Stimulated activated CD4-positive, alpha-beta T cell treated with anti-CD3 and anti-CD28 coated beads, TNF-alpha, amount 100 ng/mL, for 4 hours (primary cell): ENCODE data around the gene IQSEC1.

Source experiments
- DNase-seq, 3 experiments: peaks; one replicate each; pipeline ENCODE4 v3.0.0-alpha.2; 2020; ENCODE audit warnings: low read depth in 3 of 3

The IQSEC1 gene

DNA sequence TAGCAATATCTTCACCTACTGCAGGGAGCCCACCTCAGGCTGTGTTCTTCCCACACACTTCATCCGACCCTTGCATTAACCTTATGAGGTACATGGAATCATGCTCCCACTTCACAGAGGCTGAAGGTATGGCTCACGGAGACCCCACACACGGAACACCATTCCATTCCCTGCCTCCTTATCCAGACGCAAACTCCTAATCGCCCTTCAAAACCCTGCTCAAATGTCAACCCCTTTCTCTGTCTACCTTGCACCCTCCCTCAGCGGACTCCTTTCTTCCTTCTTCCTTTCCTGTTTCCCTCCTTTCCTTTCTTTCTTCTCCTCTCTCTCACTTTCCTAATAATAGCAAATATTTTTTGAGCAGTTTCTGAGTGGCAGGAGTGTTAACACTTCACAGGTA lies 23.8 kb downstream of the IQSEC1 start:
- DNase-seq = no peak

DNA sequence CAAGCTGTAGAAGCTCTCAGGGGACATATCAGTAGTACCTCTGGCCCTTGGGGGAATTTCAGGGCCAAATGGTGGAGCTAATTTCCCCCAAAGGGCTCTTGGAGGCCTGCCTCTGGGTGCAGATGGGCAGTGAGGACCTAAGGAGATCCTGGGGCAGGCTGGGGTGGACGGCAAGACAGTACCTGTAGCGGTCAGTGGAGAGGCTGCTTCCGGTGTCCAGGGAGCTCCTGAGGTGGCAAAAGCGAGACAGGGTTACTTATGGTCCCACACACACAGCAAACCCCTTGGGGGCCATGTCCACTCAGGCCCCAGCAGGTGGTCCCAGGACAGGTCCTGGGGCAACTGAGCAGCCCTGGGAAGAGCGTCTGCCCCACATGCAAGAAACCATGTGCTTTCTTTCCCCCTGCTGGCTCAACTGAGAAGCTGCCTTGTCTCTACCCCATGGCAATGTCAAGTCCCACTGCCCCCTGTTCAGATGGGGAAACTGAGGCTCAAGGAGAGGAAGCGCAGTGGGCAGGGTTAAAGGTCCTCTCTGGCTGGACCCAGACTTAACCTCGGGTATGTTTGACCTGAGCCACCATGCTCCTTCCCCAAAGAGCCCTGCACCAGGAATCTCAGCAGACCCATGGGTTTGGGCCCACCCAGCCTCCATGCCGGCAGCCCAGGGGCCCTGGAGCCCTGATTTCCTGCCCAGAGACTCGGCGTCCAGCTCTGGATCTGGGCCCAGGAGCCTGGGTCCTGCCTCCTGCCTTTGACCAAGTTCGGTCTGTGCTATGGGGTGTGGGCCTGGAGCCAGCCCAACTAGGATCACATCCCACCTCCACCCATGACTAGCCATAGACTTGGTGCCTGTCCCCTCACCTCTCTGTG lies 25.7 kb downstream of the IQSEC1 start:
- no peak for DNase-seq

DNA sequence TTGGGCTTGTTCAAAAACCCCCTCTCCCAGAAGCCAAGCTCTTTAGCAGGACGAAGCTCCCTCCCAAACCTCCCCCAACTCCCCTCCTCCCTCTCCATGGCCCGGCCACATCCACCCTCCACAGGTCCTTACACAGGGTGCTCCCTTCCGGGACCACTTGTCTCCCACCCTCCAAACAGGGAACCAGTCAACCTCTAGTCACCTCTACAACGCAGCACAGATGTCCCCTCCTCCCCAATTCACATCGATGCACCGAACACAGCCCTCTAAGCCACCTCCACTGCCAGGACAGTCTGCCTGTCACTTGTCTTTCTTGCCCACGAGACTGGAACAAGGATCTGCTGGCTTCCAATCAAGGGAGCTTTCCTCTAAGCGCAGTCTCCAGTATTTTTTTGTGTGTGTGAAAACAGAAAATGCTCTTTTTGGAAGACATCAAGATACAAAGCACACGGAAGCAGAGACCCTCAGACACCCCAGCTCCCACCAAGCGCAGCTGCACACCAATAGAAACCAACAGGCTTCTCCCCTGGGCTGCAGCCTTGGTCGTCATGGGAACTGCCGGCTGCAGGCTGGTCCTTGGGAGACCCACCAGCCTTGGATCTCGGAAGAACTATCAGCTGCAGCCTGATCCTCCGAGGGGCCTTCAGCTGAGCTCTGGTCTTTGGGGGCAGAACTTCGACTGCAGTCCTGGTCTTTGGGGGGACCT lies 26.5 kb downstream of the IQSEC1 start:
- DNase-seq = no peak

DNA sequence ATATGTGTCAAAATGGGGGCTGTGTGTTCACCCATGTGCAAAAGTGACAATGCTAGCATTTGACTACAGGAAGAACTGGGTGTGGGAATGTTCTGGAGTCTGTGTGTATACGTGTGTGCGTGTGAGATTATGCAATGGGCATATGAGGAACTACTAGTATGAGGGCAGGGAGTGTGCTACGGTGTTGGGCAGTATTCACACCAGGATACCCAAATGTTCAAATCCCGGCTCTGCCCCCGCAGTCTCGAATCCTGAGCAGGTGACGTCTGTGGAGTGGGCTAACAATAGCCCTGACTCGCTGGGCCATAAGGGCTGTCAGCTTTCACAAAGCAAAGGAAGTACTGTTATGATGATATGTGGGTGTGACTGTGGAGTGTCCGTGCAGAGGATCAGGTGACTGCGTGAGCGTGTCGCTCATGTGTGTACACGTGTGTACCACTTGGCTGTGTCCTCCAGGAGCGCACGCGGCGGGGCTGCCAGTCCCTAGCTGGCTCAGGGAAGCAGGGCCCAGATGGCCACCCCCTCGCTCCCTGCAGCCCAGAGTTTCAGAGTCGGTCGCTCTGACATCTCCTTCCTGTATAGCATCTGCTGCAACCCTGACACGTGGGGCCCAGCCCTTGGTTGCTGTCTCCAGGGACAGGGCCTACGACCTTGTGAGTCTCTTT lies 27.2 kb downstream of the IQSEC1 start:
- no peak for DNase-seq

DNA sequence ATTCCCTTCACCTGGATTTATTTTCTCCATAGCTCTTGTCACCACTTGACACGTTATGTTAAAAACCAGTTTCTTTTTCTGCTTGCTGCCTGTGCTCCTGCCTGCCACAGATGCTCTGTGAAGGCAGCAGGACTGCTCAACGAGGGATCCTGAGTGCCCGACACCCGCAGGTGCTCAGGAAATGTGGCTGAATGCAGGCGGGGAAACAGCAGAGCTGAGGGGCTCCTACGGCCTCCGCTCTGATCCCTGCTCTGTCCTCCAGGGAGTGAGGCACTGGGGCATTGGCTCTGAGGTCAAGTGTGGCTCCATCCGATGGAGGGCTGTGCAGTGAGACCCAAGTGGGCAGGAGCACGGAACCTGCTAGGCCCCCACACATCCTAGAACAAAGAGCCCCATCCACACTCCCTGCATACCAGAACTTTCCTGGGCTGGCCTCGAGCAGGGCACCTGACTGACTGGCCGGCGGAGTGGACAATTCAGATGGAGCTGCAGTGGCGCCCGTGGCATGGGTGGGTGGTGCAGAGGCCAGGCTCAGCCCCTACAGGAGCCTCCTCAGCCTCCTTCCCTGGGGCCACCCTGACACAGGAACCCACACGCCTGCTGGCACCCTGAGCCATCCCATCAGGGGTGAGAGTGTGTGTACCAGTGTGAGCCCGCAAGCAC lies 27.9 kb downstream of the IQSEC1 start:
- no peak for DNase-seq

DNA sequence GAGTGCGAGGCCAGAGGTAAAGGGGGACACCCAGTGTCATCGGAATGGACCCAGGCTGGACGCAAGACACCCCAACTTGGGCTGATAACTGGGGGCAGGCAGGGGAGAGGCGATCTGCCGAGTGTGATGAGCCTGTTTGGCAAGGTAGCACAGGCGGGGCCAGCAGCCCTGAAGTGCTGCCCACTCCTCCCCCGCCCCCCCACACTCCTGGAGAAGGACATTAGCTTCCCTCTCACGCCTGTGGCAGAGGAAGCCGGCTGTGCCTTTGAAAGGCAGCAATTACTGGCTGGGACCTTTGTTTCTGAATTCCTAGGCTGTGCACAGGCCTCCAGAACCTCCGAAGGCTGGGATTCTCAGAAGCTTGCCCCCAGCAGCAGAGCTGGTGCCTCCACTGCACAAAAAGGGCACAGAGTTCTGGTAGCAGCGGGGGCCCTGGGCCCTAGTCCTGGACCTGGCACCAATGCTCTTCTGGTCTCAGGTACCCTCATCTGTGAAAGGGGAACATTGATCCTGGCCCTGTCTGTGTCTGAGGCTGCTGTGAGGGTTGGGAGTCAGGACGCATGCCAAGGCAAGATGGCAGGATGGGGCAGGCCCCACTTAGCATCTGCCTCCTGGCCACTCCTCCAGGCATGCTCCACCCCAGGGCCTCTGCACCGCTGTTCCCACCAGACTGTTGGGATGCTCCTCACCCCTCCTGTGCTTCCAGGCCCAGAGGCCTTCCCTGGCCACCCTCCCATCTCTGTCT lies 28.6 kb downstream of the IQSEC1 start:
- DNase-seq = no peak

DNA sequence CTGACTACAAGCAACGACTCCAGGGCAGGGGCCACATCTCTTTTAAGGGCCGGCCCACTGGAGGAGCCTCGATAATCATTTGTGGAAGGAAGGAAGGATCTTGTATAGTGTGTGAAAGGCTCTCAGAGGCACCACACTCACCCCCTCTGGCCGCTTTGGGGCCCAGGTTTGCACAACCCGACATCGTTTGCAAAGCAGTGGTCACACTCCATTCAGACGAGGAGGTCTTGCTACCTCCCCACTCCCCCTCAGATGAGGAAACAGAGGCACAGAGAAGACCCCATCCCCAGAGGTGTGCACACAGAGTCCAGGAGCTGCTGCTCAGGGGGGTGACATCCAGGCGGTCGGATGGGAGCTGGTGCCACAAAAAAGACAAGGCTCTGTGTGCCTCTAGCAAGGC lies 29.6 kb downstream of the IQSEC1 start:
- no peak for DNase-seq

DNA sequence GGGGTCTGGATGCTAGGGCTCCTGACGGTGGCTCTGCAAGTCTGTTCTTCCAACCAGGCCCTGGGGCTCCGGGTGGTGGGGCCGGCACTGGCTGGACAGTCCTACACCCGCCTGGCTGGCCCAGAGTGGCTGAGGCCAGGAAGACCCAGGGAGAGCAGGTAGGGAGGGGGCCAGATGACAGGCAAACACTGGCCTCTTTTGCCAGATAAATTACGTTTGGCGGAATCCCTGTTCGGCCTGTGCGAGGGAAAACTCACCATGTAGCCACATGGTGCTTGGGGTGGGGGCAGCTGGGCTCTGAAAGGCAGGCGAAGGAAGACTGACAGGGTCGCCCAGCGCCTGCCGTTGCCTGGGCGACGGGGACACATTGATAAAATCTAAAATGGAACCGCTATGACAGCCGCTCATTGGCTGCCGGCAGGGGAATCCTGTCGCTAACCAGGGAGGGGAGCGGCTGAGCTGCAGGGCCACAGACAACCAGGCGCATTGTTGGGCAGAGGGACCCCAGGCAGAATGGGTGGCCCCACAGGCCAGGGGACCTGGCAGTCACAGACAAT lies 30.4 kb downstream of the IQSEC1 start:
- DNase-seq = no peak

DNA sequence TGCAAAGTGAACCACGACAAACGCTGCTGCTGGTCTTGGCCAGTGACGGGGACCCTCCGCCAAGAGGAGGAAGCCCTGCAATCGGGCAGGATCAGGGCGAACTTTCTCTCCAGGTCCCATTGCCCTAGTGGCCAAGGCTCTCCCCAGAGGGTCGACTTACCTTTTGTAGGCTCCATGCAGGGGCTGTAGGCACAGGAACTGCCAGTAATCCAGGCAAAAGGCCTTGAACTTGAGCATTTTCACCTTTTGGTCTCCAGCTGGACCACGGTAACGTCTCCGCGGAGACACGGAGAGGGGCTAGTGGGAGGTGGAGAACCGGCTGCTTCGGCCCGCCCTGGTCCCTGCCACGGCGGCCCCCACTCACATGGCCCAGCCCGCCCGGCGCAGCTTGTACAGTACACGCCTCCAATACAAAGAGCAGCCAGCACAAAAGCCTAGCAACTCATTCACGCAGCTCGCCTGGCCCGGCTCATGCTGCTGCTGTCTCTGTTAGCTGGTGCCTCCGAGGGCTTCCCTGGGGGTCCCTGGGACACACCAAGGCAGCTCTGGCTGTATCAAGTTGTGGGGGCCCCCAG lies 31.0 kb downstream of the IQSEC1 start:
- no peak for DNase-seq

DNA sequence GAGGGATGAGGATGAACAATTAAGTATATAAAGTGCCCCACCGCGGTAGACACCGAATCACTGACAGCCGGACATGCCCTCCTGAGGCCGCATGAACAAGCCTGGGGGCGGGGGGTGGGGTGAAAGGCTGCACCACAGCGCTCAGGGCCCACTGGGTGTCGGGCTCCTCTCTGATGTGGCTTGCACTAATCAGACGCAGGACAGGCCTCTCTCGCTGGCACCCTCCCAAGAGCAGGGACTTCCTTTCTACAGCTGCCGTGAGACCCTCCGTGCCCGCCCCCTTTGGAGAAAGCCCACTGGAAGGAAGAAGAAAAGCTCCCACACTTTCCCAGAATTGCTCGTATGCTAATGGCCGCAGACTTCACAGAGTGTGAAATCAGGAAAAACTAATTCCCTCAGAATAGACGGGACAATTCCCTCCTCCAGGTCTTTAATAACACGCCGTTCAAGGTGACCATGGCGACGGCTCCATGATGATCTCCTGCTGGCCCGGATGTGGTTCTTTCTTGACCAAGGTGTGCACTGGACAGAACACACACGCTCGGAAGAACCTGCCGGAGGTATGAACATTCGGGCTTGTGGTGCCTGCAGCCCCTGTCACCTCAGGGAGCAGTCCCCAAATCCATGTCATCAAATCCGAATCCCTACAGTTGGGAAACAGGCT lies 32.0 kb downstream of the IQSEC1 start:
- no peak for DNase-seq

DNA sequence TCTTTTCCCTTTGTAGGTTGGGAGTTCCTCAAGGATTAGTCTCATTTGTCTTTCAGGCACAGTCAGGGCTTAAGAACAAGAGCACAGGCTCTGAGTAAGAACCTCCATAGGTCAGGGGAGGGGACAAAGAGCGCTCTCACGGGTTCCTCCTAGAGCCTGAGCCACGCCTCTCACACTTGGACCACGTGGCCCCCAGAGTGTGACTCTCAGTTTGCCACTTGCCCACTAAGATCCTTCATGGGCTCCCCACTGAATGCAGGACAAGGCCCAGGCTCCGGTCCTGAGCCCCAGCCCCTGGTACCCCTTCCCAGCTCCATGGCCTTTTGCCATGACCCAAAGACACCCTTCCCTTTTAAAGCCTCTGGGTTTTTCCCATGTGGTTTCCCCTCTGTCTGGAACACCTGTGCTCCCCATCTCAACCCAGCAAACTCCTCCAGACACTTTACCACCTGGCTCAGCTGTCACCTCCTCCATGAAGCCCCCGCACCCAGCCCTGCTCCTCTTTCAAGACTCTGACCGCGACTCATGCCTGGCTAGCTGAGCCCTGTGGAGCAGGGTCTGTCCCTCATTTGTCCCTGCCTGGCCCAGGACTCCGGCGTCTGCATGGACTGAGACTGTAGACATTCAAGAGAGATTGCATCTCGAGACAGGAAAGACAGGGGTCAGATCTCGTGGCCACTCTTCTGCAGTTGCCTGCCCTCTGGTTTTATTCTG lies 32.7 kb downstream of the IQSEC1 start:
- peak in 1 of 3 experiments; percentile 5 for DNase-seq

DNA sequence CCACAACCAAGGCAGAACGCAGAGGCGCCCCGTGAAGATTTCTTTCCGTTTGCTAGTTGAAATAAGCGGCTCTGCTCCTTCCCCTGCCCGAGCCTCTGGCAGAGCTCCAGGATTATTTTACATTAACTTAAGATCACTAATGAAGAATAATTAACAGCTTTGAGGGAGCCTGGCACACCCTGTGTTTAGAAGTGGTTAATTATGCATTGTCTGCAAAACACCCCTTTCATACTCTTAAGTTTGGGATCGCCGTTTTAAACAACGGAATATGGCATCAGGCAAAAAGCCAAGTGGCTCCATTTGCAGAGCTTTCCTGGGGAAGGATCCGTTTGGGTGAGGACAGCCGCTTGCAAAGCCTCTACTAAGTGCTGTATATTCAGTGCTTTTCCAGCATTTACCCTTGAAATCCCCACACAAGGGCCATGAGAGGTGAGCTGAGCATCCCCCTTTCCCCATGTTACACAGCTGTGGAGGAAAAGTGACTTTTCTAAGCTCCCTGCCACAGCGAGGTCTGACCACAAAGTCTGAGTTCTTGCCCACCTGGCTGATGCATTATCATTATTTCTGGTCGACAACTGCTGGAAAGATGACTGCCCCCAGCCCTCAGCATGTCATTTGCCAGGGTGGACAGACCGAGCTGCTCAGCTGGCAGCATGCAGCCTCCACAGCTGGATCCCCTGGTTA lies 33.9 kb downstream of the IQSEC1 start:
- DNase-seq = no peak

DNA sequence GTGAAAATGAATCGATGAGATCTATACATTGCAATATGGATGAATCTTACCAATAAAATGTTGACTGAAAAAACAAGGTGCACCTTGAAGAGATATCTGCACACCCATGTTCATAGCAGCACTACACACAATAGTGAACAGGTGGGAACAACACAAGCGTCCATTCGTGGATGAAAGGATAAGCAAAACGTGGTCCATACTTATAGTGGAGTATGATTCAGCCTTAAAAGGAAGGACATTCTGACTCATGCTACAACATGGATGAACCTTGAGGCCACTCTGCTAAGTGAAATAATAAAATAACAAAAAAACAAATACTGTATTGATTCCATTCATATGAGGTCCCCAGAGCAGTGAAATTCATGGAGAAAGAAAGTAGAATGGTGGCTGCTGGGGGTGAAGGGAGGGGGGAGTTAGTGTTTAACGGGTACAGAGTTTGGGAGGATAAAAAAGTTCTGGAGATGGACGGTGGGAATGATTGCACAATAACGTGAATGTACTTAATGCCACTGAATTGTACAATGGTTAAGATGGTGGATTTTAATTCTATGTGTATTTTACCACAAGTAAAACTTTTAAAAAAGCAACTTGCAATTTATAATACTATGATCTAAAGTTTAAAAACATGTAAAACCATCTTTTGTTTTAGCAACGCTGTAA lies 35.6 kb downstream of the IQSEC1 start:
- DNase-seq = no peak

DNA sequence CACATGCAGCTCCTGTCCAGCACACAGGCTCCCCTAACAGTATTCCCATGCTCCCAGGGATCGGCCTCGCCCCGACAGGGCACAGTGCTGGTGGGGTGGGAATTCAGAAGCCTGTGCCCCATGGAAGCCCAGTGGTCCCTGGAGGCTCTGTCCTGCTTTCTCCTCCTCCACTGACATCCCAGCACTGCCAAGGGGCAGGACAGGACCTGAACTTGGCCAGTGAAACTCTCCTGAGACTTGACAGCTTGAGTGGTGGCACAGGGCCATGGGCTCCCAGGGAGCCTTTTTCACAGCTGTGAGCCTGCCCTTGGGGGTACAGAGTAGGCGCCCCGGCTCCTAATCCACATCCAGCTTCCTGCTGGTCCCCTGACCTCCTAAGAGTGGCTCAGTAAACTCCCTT lies 38.4 kb downstream of the IQSEC1 start:
- no peak for DNase-seq

DNA sequence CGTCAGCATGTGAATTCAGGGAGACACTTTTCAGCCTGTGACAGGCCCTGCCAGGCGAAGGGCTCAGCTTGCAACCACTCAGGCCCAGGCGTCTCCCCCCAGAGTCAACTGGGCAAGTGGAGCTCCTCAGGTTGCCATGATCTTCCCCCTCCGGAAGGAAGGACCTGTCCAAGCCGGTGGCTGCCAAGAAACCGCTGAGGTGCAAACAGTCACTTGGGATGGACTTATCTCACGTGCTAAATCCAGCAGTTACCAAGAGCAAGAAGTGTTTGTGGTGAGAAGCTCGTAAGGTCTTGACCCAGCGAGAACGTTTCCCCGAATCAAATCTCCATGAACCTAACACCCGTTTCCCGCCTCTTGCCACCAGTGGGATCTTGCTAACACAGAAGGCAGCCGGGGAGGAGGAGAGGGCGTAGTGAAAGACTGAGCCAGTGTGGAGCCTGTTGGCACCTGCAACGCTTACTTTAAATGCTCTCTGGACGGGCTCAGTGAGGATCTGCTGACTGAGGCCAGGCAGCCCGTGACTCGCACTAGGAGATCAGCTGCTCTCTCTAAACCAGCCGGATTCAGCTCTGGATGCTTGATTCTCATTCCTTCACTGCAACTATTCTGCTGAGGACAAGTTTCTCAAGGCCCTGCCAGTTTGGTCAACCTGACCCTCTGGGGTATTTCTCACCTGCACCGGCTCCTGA lies 39.0 kb downstream of the IQSEC1 start:
- no peak for DNase-seq

DNA sequence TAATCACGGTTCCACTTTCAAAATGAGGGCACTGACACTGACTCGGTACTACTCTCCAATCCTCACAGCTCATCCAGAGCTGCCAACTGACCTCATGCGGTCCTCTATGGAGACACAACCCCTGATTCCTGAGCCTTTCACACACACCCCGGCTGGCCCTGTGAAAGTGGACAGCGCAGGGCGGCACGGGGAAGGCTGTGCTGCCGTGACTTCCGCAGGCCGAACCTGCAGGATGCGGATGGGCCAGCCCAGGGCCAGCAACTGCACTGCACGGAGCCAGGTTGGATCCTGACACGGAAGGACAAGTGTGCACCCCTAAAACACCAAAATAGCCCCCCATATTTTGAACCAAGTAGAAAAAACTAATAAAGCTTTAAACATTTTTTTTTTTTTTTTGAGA lies 41.0 kb downstream of the IQSEC1 start:
- DNase-seq = no peak

DNA sequence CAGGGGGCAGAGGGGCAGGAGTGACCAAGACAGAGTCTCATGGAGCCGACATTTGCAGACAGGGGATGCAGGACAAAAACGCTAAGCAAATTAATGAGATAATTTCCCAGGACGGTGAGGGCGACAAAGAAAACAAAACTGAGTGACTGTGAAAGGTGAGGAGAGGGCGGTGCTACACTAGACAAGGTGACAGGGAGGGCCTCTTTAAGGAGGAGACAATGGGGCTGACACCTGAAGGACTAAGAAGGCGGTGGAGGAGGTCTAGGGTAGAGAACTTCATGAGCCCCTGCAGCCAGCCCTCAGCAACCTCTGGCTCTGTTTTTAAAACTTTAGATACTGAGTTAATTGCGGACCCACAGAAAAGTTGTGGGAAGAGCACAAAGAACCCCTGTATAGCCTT lies 41.6 kb downstream of the IQSEC1 start:
- no peak for DNase-seq

DNA sequence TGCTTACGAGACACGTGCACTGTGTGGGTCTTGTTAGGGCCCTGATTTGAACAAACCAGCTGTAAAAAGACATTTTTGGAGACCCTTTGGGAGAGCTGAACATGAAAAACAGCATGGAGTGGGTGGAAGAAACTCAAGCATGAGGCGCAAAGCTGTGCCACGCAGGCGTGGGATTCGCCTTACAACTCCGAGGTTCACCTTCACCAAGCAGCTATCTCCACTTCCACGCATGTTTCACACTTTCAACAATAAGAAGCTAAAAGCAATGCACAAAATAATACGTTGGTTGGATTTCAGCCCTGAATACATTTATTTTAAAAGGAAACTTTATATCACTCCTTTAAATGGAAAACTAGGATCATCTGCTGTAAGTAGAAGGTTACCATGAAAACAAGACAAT lies 42.5 kb downstream of the IQSEC1 start:
- DNase-seq = no peak
